Esophagus (tissue), 2 donors: Measurements from ENCODE around the gene GPNMB. TPM values are rescaled to one million over a fixed set of nuclear protein-coding genes. Genes with fewer than 3 reads are reported as not detected.

Source experiments
- H3K27ac ChIP-seq, 2 donors: one replicate each; pipeline ENCODE4 v1.5.1; 2013; ENCODE audit warnings: low read depth in 2 of 2, mild to moderate bottlenecking in 2 of 2, inconsistent platforms in 1 of 2, low read length in 1 of 2, moderate library complexity in 1 of 2
- H3K27me3 ChIP-seq, 2 donors: one replicate each; pipeline ENCODE4 v1.6.1; 2013; ENCODE audit warnings: low read length in 2 of 2, control low read depth in 1 of 2, mild to moderate bottlenecking in 1 of 2; ENCODE audit not compliant: insufficient read depth in 2 of 2, control insufficient read depth in 1 of 2
- H3K36me3 ChIP-seq, 2 donors: one replicate each; pipeline ENCODE4 v1.6.1; 2013; ENCODE audit warnings: low read length in 1 of 2; ENCODE audit not compliant: control insufficient read depth in 2 of 2, insufficient read depth in 2 of 2
- H3K4me1 ChIP-seq, 2 donors: one replicate each; pipeline ENCODE4 v1.6.1; 2013; ENCODE audit warnings: low read length in 1 of 2; ENCODE audit not compliant: control insufficient read depth in 2 of 2, insufficient read depth in 2 of 2
- H3K4me3 ChIP-seq, 2 donors: one replicate each; pipeline ENCODE4 v1.5.1; 2013; ENCODE audit warnings: low read length in 2 of 2, mild to moderate bottlenecking in 2 of 2, low read depth in 1 of 2, moderate library complexity in 1 of 2
- H3K9me3 ChIP-seq, 2 donors: one replicate each; pipeline ENCODE4 v1.6.1; 2013; ENCODE audit warnings: mild to moderate bottlenecking in 2 of 2, low read depth in 1 of 2, low read length in 1 of 2, moderate library complexity in 1 of 2; ENCODE audit not compliant: control insufficient read depth in 2 of 2, insufficient read depth in 1 of 2
- WGBS, 2 donors: extraction: QIAGEN DNeasy Blood & Tissue Kit; methylation state at CpG; one replicate each; pipeline ENCODE4 v1.1.7; 2013; 5-methylcytosine and 5-hydroxymethylcytosine counted together
- polyA plus RNA-seq, 2 donors: library from polyadenylated mRNA; stranded (reverse); fragments of 200-250 nt; gene quantifications; one replicate each; pipeline ENCODE4 v1.2.3, GENCODE V29; 2013
- donor health status: healthy with polysubstance abuse.
- donor health status: Bipolar disorder and iron deficiency.

GPNMB gene
- polyA plus RNA-seq, 2 donors = 30.6 to 55.0 TPM

DNA sequence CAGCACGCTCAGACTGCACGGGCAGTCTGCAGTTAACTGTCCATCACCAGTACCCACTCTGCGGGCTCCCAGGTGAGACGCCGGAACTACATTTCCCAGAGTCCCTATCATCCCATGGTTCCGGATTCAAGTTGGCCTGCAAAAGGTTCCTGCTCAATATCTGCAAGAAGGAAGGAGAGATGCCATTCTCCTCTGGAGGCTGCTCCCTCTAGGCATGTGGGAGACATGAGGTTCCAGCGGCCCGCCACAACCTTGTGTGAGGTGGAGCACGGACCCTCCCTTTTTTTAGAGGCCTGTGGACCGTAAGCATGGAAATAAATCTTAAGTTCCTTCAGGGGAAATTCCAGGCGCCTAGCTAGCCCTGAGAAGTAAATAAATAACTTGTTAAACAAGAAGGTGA, 35.0 kb upstream of the GPNMB start:
- no peaks in the 10 kb centered on the region for H3K9me3 ChIP-seq
- H3K4me3 ChIP-seq = no peak overlapping the region
- WGBS, 2 donors = 66 to 67% methylated on average over 11 of the region's 11 CpGs
- no peaks in the 10 kb centered on the region for H3K4me1 ChIP-seq
- no peaks in the 10 kb centered on the region for H3K36me3 ChIP-seq
- H3K27ac ChIP-seq = no peak overlapping the region
- no peaks in the 10 kb centered on the region for H3K27me3 ChIP-seq

DNA sequence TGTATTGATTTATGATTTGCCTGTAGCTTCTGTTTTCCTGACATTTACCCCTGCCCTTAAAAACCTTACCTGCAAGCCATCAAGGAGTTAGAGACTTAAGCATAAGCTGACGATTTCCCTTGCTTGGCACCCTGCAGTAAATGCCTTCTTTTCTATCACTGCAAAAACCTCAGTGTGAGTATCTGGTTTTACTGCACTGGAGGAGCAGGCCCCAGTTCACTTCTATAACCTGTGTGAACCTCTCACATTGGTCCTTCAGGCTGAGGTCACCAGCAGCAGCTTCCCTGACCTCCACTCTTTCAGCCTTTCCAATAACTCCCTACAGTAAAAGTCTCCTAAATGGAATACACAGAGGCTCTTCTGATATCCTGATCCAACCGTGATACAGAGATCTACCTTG, 34.2 kb upstream of the GPNMB start:
- Histone ChIP-seq H3K27me3 (no peaks in the 10 kb centered on the region), H3K36me3 (no peaks in the 10 kb centered on the region), H3K27ac (no peak overlapping the region), H3K4me3 (no peak overlapping the region), H3K9me3 (no peaks in the 10 kb centered on the region), H3K4me1 (no peaks in the 10 kb centered on the region)
- WGBS, 2 donors = 90% methylated on average over 2 of the region's 2 CpGs

DNA sequence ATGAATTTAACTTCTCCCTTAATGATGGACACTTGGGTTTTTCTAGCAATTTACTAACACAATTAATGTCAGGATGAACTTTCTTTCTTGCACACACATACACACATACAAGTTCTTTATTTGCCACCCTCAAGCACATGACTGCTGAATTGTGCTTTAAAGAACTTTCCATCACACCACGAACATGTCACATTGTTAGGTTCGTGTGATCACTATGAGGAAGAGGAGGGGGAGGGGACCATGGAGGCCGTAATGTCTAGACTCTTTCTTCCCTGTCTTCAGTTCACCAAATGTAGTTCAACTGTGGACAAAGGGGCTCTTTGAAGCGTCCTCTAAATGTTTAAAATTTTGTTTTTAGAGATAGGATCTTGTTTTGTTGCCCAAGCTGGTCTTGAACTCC, 33.7 kb upstream of the GPNMB start:
- 85 to 92% methylated on average over 4 of the region's 4 CpGs for WGBS, 2 donors
- H3K36me3 ChIP-seq = no peaks in the 10 kb centered on the region
- no peaks in the 10 kb centered on the region for H3K9me3 ChIP-seq
- H3K4me1 ChIP-seq = no peaks in the 10 kb centered on the region
- H3K27ac ChIP-seq = no peak overlapping the region
- H3K27me3 ChIP-seq = no peaks in the 10 kb centered on the region
- no peak overlapping the region for H3K4me3 ChIP-seq

DNA sequence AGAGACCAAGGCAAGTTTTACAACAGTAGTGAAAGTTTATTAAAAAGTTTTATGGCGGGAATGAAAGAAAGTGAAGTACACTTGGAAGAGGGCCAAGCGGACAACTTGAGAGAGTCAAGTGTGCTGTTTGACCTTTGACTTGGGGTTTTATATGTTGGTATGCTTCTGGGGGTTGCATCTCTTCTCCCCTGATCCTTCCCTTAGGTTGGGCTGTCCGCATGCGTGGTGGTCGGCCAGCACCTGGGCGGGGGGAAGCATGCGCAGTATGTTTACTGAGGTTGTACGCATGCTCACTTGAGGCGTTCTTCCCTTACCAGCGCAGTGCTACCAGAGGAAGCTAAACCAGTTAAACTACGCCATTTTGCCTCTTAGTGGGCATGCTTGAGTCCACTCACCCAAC, 32.8 kb upstream of the GPNMB start:
- 94 to 98% methylated on average over 11 of the region's 11 CpGs for WGBS, 2 donors
- Histone ChIP-seq H3K27ac (no peak overlapping the region), H3K4me3 (no peak overlapping the region), H3K4me1 (no peaks in the 10 kb centered on the region), H3K27me3 (no peaks in the 10 kb centered on the region), H3K9me3 (no peaks in the 10 kb centered on the region), H3K36me3 (no peaks in the 10 kb centered on the region)

DNA sequence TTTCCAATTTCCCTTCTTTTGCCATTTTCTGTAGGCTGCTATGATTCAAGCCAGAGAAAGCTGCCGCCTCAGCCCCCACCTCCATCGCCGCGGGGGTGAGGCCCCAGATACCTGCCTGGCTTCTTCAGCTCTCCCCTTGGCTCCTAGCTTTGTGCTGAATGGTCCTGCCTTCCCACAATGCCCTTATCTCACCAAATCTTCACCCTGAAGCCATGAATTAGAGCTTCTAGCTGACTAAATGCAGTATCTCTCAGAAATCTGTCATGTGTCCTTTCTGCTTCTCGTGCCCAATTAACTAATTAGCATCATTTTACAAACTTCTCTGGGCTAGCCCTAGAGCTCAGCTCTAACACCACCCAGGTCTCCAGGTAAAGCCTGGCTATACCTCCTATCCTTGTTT, 32.2 kb upstream of the GPNMB start:
- Histone ChIP-seq H3K27me3 (no peaks in the 10 kb centered on the region), H3K9me3 (no peaks in the 10 kb centered on the region), H3K36me3 (no peaks in the 10 kb centered on the region), H3K27ac (no peak overlapping the region), H3K4me3 (no peak overlapping the region), H3K4me1 (no peaks in the 10 kb centered on the region)
- 91% methylated on average over 5 of the region's 5 CpGs for WGBS, 2 donors

DNA sequence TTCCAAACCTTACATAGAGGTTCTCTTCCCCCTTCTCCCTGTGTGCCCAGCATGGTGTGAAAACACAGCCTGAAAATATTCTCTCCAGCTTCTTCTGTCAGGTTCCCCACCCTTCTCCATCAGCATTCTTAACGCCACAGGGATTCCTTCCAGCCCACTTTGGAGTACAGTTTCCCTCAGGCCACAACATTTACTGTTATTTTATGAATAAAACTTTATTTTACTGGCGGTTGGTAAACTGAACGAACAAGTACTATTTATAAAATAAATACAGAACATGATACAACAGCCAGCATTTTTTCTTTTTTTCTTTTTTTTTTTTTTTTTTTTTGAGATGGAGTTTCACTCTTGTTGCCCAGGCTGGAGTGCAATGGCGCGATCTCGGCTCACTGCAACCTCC, 31.6 kb upstream of the GPNMB start:
- Histone ChIP-seq H3K27ac (no peak overlapping the region), H3K4me1 (no peaks in the 10 kb centered on the region), H3K9me3 (no peaks in the 10 kb centered on the region), H3K4me3 (no peak overlapping the region), H3K36me3 (no peaks in the 10 kb centered on the region), H3K27me3 (no peaks in the 10 kb centered on the region)
- WGBS, 2 donors = 86 to 93% methylated on average over 3 of the region's 6 CpGs

DNA sequence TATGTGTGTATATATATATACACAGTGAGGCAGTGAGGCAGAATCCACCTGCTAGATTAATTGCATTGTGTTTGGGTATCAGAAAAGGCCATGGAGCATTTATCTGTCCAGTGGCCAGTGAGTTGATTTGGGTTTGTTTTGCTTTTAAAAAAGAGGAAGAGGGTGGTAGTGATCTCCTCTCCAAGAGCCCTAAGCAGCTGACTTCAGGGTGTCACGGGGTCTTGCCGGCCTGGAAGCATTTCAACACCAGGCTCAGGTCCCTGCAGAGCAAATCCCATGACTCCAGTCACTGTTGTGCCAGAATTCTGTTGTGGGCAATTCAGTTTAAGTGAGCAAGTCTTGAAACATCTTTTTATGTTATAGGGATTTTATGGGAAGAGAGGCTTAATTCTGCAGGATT, 30.6 kb upstream of the GPNMB start:
- H3K27me3 ChIP-seq = no peaks in the 10 kb centered on the region

DNA sequence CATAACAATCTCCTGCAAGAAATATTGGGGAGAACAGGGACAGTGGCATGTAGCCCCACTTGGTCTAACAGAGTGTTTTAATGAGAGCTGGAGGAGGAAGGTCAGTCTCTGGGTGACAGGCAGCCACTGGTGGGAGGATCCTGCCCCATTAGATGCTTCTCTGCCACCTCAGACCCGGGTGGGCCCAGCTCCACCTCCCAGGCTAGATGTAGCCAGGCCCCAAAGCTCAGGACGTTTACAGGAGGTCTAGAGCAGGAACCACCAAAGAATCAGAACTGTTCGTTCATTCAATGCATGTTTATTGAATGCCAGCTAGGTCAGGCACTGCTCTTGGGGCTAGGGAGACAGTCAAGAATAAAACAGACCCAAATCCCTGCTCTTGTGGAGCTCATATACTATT, 28.4 kb upstream of the GPNMB start:
- Histone ChIP-seq H3K27me3 (no peaks in the 10 kb centered on the region), H3K4me1 (peaks cover 0 to 3% of the 10 kb centered on the region in 2 donors), H3K4me3 (no peak overlapping the region), H3K27ac (no peak overlapping the region), H3K36me3 (no peaks in the 10 kb centered on the region), H3K9me3 (no peaks in the 10 kb centered on the region)
- 45 to 62% methylated on average over 3 of the region's 3 CpGs for WGBS, 2 donors

More for the DNA sequence above, 30.6 kb upstream of the GPNMB start:
- H3K4me3 ChIP-seq = no peak overlapping the region
- no peaks in the 10 kb centered on the region for H3K9me3 ChIP-seq
- H3K36me3 ChIP-seq = no peaks in the 10 kb centered on the region
- no peak overlapping the region for H3K27ac ChIP-seq
- WGBS, 2 donors = 66 to 75% methylated on average over 2 of the region's 2 CpGs
- peaks cover 0 to 2% of the 10 kb centered on the region in 2 donors for H3K4me1 ChIP-seq

DNA sequence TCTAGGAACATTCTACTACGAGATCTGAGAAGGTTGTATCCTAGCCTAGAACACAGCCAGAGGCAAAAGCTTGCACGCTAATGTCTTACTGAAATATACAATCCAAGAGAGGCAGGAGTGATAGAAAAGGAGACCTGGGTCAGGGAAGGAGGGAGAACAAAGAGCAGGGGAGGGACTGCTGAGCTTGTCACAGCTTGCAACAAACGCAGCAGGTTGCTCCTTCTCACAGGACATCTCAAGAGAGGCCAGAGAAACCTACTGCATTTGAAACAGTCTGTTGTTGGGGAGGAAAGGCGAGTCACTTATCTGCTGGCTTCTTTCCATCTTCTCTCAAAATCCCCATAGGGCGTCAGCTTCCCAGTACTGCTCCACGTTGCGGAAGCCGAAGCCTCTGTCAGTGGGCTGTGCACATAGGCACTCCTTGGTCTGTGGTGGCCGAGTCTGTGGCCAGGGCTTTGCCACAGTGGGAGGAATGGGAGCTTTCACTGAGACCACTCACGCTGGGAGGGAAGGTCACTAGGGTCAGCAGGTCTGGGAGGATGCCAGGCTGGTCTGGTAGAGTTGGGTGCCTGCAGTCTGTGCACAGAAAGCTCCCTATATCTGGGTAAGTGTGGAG, 25.8 kb upstream of the GPNMB start:
- H3K27ac ChIP-seq = no peak overlapping the region
- H3K36me3 ChIP-seq = no peaks in the 10 kb centered on the region
- H3K27me3 ChIP-seq = no peaks in the 10 kb centered on the region
- no peaks in the 10 kb centered on the region for H3K9me3 ChIP-seq
- H3K4me3 ChIP-seq = no peak overlapping the region
- 48 to 53% methylated on average over 10 of the region's 10 CpGs for WGBS, 2 donors
- peaks cover 0 to 3% of the 10 kb centered on the region in 2 donors for H3K4me1 ChIP-seq

DNA sequence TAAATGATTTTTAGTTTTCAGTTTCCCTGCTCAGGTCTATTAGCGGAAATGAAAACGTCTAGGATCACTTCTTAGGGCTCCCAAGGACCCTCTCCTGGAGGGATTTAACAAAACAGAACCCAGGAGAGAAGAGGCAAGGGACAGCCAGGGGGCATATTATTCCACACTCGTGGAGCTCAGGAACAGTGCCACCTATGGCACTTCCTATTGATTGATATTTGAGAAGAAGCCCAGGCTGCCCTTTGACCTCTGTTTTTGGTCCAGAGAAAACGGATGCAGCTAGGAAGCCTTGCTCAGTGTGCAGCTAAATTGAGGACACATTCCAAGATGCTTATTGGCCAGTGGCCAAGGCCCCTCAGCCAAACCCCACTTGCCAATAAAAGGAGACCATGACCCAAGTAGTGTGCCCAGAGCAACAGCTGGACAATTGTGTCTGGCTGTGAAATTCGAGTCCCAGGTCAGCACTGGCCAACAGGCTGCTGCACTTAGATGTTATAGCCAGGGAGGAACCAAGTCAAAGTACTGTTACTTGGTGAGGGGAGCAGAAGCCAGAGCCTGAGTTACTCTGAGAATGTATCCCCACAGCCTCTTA, 24.0 kb upstream of the GPNMB start:
- H3K36me3 ChIP-seq = no peaks in the 10 kb centered on the region
- H3K27me3 ChIP-seq = no peaks in the 10 kb centered on the region
- H3K9me3 ChIP-seq = no peaks in the 10 kb centered on the region
- H3K27ac ChIP-seq = no peak overlapping the region
- peaks cover 0 to 3% of the 10 kb centered on the region in 2 donors for H3K4me1 ChIP-seq
- 51 to 52% methylated on average over 5 of the region's 5 CpGs for WGBS, 2 donors
- no peak overlapping the region for H3K4me3 ChIP-seq
